Kidney (tissue), 14 donors: ENCODE measurements around the gene KXD1. TPM values are rescaled to one million over a fixed set of nuclear protein-coding genes. Genes with fewer than 3 reads are reported as not detected.

Experiments
- DNase-seq, 5 donors: peaks; one replicate each; pipeline ENCODE4 v3.0.0-alpha.2; 2013 to 2020
- FAIRE-seq: peaks from 2 replicates; lab custom pipeline; 2012; peaks lifted over from hg19 to GRCh38; lab: Jason Lieb, UNC
- H3K27ac ChIP-seq, 2 donors: one replicate each; pipeline ENCODE4 v1.7.0; 2013; ENCODE audit warnings: low read depth in 2 of 2, low read length in 2 of 2, inconsistent platforms in 1 of 2
- H3K27me3 ChIP-seq: one replicate; pipeline ENCODE4 v1.7.1; 2013; ENCODE audit warnings: low read length, inconsistent platforms; ENCODE audit not compliant: control insufficient read depth, insufficient read depth
- H3K36me3 ChIP-seq, 3 donors: one replicate each; pipeline versions ENCODE4 v1.7.0 to v1.7.1; 2013; ENCODE audit warnings: low read length in 3 of 3, control low read depth in 1 of 3, inconsistent platforms in 1 of 3; ENCODE audit not compliant: insufficient read depth in 3 of 3, control insufficient read depth in 2 of 3
- H3K4me1 ChIP-seq, 3 donors: one replicate each; pipeline versions ENCODE4 v1.7.0 to v1.7.1; 2013; ENCODE audit warnings: low read length in 3 of 3, inconsistent platforms in 1 of 3, low read depth in 1 of 3; ENCODE audit not compliant: control insufficient read depth in 2 of 3, insufficient read depth in 2 of 3
- H3K4me3 ChIP-seq, 3 donors: one replicate each; pipeline versions ENCODE4 v1.7.0 to v1.8.1; 2013; ENCODE audit warnings: low read length in 3 of 3, control low read depth in 1 of 3, inconsistent platforms in 1 of 3
- H3K9ac ChIP-seq, 3 donors: one replicate each; pipeline versions ENCODE4 v1.7.0 to v1.7.1; 2013; ENCODE audit warnings: low read length in 3 of 3, control low read depth in 1 of 3, inconsistent platforms in 1 of 3
- H3K9me3 ChIP-seq, 3 donors: one replicate each; pipeline versions ENCODE4 v1.7.0 to v1.7.1; 2013; ENCODE audit warnings: low read length in 3 of 3, control low read depth in 1 of 3, inconsistent platforms in 1 of 3; ENCODE audit not compliant: control insufficient read depth in 2 of 3, insufficient read depth in 1 of 3
- CTCF ChIP-seq: IDR thresholded peaks from 3 replicates; pipeline ENCODE4 v1.5.1; 2012; ENCODE audit warnings: mild to moderate bottlenecking, moderate library complexity, borderline replicate concordance; ENCODE audit not compliant: insufficient read depth; ENCODE audit errors: extremely low read depth
- intact Hi-C: fragments of 100-400 bp; cut with DNase I; formaldehyde crosslinking; loops from one replicate; pipeline ENCODE4 v1.11.1; 2022
- polyA plus RNA-seq: library from polyadenylated mRNA; stranded (reverse); fragments of 350-450 nt; fragmentation: Illumina TruSeq; extraction: RNeasy Lipid Tissue Mini Kit (QIAGEN cat#74804); gene quantifications from one replicate; pipeline ENCODE4 v1.2.3, GENCODE V29; 2014; ENCODE audit warnings: low read depth, low replicate concordance; ENCODE audit not compliant: insufficient read depth
- total RNA-seq: library from RNA; stranded (reverse); fragmentation: NEBNext Ultra II Directional; extraction: Animal tissue kit (Norgen Biotek cat#: 25700); gene quantifications from one replicate; pipeline ENCODE4 v1.2.1, GENCODE V29; 2021
- donor health status: control.
- donor health status: control.
- donor health status: control.
- donor health status: control.
- donor health status: control.
- donor health status: DM: yes; HTN: yes; CAD: no.
- donor health status: Normal renal cell carcinoma (clear cell type).

The KXD1 gene
- total and polyA plus RNA-seq, 2 donors from 2014 or later, result 56.3 to 69.9 TPM

GRCh38 chr19:18593367-18594095 is 35.9 kb downstream of the KXD1 start:
- peaks cover 0 to 14% (median 0%) of the 10 kb centered on the region in 3 donors for H3K4me1 ChIP-seq
- intact Hi-C loops, result loop anchor here (10.0 kb wide), 1 partner anchor 251 kb away; no protein-coding TSS in a partner anchor
- no peaks in the 10 kb centered on the region for H3K9me3 ChIP-seq
- H3K27ac ChIP-seq, result no peak overlapping the region
- FAIRE-seq (no peak), DNase-seq (peak in 1 of 5 donors; percentile 65)
- H3K4me3 ChIP-seq, result no peak overlapping the region
- H3K27me3 ChIP-seq, result peaks cover 2% of the 10 kb centered on the region
- no peak overlapping the region for H3K9ac ChIP-seq
- H3K36me3 ChIP-seq, result peaks cover 0 to 3% (median 2%) of the 10 kb centered on the region in 3 donors
- no peak for TF ChIP-seq CTCF

GRCh38 chr19:18594096-18594823 is 36.6 kb downstream of the KXD1 start:
- H3K27ac ChIP-seq, result no peak overlapping the region
- H3K9me3 ChIP-seq, result no peaks in the 10 kb centered on the region
- H3K4me1 ChIP-seq, result peaks cover 0 to 12% (median 0%) of the 10 kb centered on the region in 3 donors
- FAIRE-seq (no peak), DNase-seq (peak; percentile 84 to 95 (median 92))
- peaks cover 2% of the 10 kb centered on the region for H3K27me3 ChIP-seq
- H3K36me3 ChIP-seq, result peaks cover 0 to 3% (median 2%) of the 10 kb centered on the region in 3 donors
- peak; percentile 76 for TF ChIP-seq CTCF
- intact Hi-C loops, result loop anchor here (10.0 kb wide), 1 partner anchor 251 kb away; no protein-coding TSS in a partner anchor
- H3K4me3 ChIP-seq, result peak overlapping the region in 2 of 3 donors; percentile 18 to 25
- peak overlapping the region in 2 of 3 donors; percentile 12 to 65 for H3K9ac ChIP-seq

- peaks cover 2% of the 10 kb centered on the region for H3K27me3 ChIP-seq
These were observed 37.2 kb downstream of the KXD1 start for GRCh38 chr19:18594824-18595373.

More at GRCh38 chr19:18594824-18595373, 37.2 kb downstream of the KXD1 start:
- Histone ChIP-seq H3K9me3 (no peaks in the 10 kb centered on the region), H3K27ac (no peak overlapping the region), H3K4me3 (peak overlapping the region in 2 of 3 donors; percentile 18 to 25), H3K36me3 (peaks cover 0 to 3% (median 2%) of the 10 kb centered on the region in 3 donors), H3K4me1 (peaks cover 0 to 6% (median 0%) of the 10 kb centered on the region in 3 donors), H3K9ac (peak overlapping the region in 1 of 3 donors; percentile 65)
- intact Hi-C loops, result loop anchor here (10.0 kb wide), 1 partner anchor 250 kb away; no protein-coding TSS in a partner anchor
- DNase-seq (peak in 1 of 5 donors; percentile 70), FAIRE-seq (no peak)
- no peak for TF ChIP-seq CTCF
